SK-N-SH treated with all-trans-retinoic acid at 6 μM for 48 hours (cell line): Measurements from ENCODE around the gene FHIT.

Experiments
- ARNTL ChIP-seq: fragments of 450-650 bp; formaldehyde crosslinking; IDR thresholded peaks from 2 replicates; pipeline ENCODE4 v1.5.0; 2020; ENCODE audit warnings: low read depth, mild to moderate bottlenecking, moderate library complexity, borderline replicate concordance
- BACH2 ChIP-seq: fragments of 250-450 bp; sonication (Bioruptor Pico); IDR thresholded peaks from 2 replicates; pipeline ENCODE4 v1.9.0; 2021; ENCODE audit warnings: mild to moderate bottlenecking, borderline replicate concordance
- CREB5 ChIP-seq: fragments of 250-450 bp; sonication (Bioruptor Pico); IDR thresholded peaks from 2 replicates; pipeline ENCODE4 v1.5.1; 2020; ENCODE audit warnings: low read depth, mild to moderate bottlenecking, moderate library complexity
- CSRNP3 ChIP-seq: fragments of 250-450 bp; sonication (Bioruptor Pico); IDR thresholded peaks from 2 replicates; pipeline ENCODE4 v1.5.1; 2021; ENCODE audit warnings: mild to moderate bottlenecking, moderate library complexity
- PATZ1 ChIP-seq: fragments of 250-450 bp; sonication (Bioruptor Pico); IDR thresholded peaks from 2 replicates; pipeline ENCODE4 v1.8.0; 2020; ENCODE audit warnings: mild to moderate bottlenecking, moderate library complexity, borderline replicate concordance
- RARB ChIP-seq: fragments of 250-450 bp; sonication (Bioruptor Pico); IDR thresholded peaks from 2 replicates; pipeline ENCODE4 v1.8.0; 2021; ENCODE audit warnings: mild to moderate bottlenecking, moderate library complexity
- ZFP3 ChIP-seq: fragments of 250-450 bp; sonication (Bioruptor Pico); IDR thresholded peaks from 2 replicates; pipeline ENCODE4 v1.5.0; 2020; ENCODE audit warnings: mild to moderate bottlenecking, moderate library complexity
- ZFP30 ChIP-seq: fragments of 450-650 bp; formaldehyde crosslinking; IDR thresholded peaks from 2 replicates; pipeline ENCODE4 v1.5.0; 2022; ENCODE audit warnings: mild to moderate bottlenecking, moderate library complexity

- no peak for TF ChIP-seq RARB (CRISPR knock-in tag)
- no peak for TF ChIP-seq ZFP30 (CRISPR knock-in tag)
- TF ChIP-seq BACH2 (CRISPR knock-in tag), result no peak
- no peak for TF ChIP-seq CREB5 (CRISPR knock-in tag)
- no peak for TF ChIP-seq PATZ1 (CRISPR knock-in tag)
- no peak for TF ChIP-seq CSRNP3 (CRISPR knock-in tag)
- TF ChIP-seq ARNTL (CRISPR knock-in tag), result no peak
- TF ChIP-seq ZFP3, result no peak
These were observed 1154.8 kb downstream of the FHIT start for GRCh38 chr3:60096403-60096802.
